MCF 10A (cell line): ENCODE data around the gene GPC6. TPM values are rescaled to one million over a fixed set of nuclear protein-coding genes. Genes with fewer than 3 reads are reported as not detected.

Experiments
- BruUV-seq: library from RNA; stranded (reverse); fragments of 400-500 nt; replicated peaks from 2 replicates; lab custom pipeline; 2021; lab: Mats Ljungman, UMichigan
- CTCF ChIA-PET: fragments of 300-600 bp; sonication (Branson Sonifier 250); formaldehyde crosslinking; extraction: SDS; loops from one replicate; lab custom pipeline; 2021; ENCODE audit warnings: antibody characterized with exemption, inconsistent platforms; lab: Yijun Ruan, JAX
- POLR2A ChIA-PET: fragments of 300-600, 350-650 bp; sonication (Branson Sonifier 250); formaldehyde crosslinking; extraction: SDS; loops from one replicate; lab custom pipeline; 2020; ENCODE audit warnings: antibody characterized with exemption, inconsistent platforms; lab: Yijun Ruan, JAX
- DNase-seq: peaks from one replicate; pipeline ENCODE4 v3.0.0-alpha.2; 2018; ENCODE audit not compliant: unreplicated experiment
- H3K27ac Mint-ChIP-seq: one replicate; pipeline ENCODE4 v1.8.0; 2022; ENCODE audit warnings: mild to moderate bottlenecking, low read depth, mixed read lengths; ENCODE audit not compliant: unreplicated experiment
- H3K27me3 Mint-ChIP-seq: one replicate; pipeline ENCODE4 v1.8.0; 2022; ENCODE audit warnings: mixed read lengths; ENCODE audit not compliant: insufficient read depth, unreplicated experiment
- H3K36me3 Mint-ChIP-seq: one replicate; pipeline ENCODE4 v1.8.0; 2022; ENCODE audit warnings: mild to moderate bottlenecking, moderate library complexity, mixed read lengths; ENCODE audit not compliant: insufficient read depth, unreplicated experiment
- H3K4me1 Mint-ChIP-seq: one replicate; pipeline ENCODE4 v1.8.0; 2022; ENCODE audit warnings: mixed read lengths; ENCODE audit not compliant: insufficient read depth, unreplicated experiment
- H3K4me3 Mint-ChIP-seq: one replicate; pipeline ENCODE4 v1.8.0; 2022; ENCODE audit warnings: mild to moderate bottlenecking, moderate library complexity, mixed read lengths; ENCODE audit not compliant: unreplicated experiment
- H3K9me3 Mint-ChIP-seq: one replicate; pipeline ENCODE4 v1.8.0; 2022; ENCODE audit warnings: mixed read lengths; ENCODE audit not compliant: unreplicated experiment
- intact Hi-C: fragments of 100-400 bp; cut with micrococcal nuclease; formaldehyde crosslinking; loops from 2 replicates; pipeline ENCODE4 v1.14.1; 2022
- total RNA-seq: library from RNA; stranded (reverse); gene quantifications from 2 replicates; pipeline ENCODE4 v1.2.3, GENCODE V29; 2022
- TF ChIP-seq, protein P1 (sequence below): fragments of 200-600 bp; IDR thresholded peaks from one replicate; pipeline ENCODE4 v1.8.0; 2022; ENCODE audit warnings: antibody characterized with exemption, mild to moderate bottlenecking; ENCODE audit not compliant: unreplicated experiment

The GPC6 gene
- total RNA-seq, 1 experiment from 2014 or later, result 8.4 TPM

DNA sequence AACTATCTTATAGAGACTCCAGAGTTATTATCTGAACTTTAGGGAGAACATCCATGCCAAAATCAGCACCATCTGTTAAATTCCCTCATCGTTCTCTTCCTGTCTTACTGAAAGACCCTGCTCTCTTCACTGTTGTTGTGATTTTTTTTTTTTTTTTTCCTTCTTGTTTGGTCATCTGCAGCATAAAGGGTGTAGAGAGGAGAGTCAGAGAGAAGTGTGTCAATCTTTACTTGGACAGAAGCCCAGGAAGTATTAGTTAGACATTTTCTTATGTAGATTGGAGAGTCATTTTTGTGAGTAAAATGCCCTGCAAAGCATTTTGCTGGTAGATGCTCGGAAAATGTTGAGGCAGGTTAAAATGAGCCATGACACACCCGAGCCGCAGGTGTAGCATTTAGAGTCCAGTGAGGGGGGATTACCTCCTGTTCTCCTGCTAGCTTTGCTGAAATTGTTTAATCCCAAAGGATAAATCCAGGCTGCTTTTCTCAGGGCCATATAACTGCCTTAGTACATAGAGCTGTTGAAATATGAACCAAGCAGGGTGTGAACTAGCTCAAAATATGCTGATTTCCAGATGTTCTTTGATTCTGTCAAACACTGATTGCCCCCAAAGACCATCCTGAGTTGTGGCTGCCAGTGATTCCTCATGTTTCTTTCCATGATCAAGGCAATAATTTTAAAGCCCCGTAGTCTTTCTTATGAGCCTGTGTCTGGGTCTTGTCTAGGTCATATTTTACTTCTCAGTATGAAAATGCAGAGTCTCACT is 1109.3 kb downstream of the GPC6 start:
- TF ChIP-seq, protein P1, sequence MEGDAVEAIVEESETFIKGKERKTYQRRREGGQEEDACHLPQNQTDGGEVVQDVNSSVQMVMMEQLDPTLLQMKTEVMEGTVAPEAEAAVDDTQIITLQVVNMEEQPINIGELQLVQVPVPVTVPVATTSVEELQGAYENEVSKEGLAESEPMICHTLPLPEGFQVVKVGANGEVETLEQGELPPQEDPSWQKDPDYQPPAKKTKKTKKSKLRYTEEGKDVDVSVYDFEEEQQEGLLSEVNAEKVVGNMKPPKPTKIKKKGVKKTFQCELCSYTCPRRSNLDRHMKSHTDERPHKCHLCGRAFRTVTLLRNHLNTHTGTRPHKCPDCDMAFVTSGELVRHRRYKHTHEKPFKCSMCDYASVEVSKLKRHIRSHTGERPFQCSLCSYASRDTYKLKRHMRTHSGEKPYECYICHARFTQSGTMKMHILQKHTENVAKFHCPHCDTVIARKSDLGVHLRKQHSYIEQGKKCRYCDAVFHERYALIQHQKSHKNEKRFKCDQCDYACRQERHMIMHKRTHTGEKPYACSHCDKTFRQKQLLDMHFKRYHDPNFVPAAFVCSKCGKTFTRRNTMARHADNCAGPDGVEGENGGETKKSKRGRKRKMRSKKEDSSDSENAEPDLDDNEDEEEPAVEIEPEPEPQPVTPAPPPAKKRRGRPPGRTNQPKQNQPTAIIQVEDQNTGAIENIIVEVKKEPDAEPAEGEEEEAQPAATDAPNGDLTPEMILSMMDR, result no peak
- Mint-ChIP-seq H3K4me1 (peaks cover 12% of the 10 kb centered on the region), H3K4me3 (no peak overlapping the region), H3K27ac (peak overlapping the region; percentile 37), H3K9me3 (no peaks in the 10 kb centered on the region), H3K36me3 (no peaks in the 10 kb centered on the region), H3K27me3 (no peaks in the 10 kb centered on the region)
- BruUV-seq, result no TSS peak
- intact Hi-C loops, result no loop called here
- DNase-seq, result peak; percentile 60
- CTCF ChIA-PET, result interaction anchor here (0.6 to 0.8 kb wide), 3 partner anchors 35 to 1065 kb away, joined by 3 to 6 read pairs (median 3); no protein-coding TSS in a partner anchor
- POLR2A ChIA-PET, result no interaction called here

DNA sequence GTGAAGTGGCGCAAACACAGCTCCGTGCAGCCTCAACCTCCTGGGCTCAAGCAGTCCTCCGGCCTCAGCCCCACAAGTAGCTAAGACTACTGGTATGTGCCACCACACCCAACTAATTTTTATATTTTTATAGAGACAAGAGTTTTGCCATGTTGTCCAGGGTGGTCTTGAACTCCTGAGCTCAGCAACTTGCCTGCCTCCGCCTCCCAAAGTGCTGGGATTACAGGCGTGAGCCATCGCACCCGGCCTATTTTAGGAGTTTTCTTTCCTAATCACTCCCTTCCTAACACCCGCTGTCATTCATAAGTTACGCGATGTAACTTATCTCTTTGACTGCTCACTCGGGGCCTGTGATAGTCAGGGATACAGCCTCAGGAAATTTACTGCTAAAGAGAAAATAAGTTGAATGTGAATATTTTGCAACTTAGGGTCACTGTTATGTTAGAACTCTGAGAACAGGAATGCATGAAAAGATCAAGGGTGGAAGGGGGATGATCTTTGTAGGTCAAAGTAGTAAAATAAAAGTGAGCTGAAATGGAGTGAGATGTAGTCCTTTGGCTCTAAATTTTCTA is 1112.6 kb downstream of the GPC6 start:
- H3K4me1 Mint-ChIP-seq, result peaks cover 13% of the 10 kb centered on the region
- CTCF ChIA-PET, result no interaction called here
- no peak overlapping the region for H3K27ac Mint-ChIP-seq
- no peaks in the 10 kb centered on the region for H3K36me3 Mint-ChIP-seq
- H3K27me3 Mint-ChIP-seq, result no peaks in the 10 kb centered on the region
- no TSS peak for BruUV-seq
- POLR2A ChIA-PET, result interaction anchor here (0.6 to 0.7 kb wide), 2 partner anchors 1109 to 1428 kb away, joined by 3 read pairs; no protein-coding TSS in a partner anchor
- H3K4me3 Mint-ChIP-seq, result no peak overlapping the region
- DNase-seq, result no peak
- intact Hi-C loops, result no loop called here
- H3K9me3 Mint-ChIP-seq, result no peaks in the 10 kb centered on the region
- TF ChIP-seq, protein P1, result no peak

DNA sequence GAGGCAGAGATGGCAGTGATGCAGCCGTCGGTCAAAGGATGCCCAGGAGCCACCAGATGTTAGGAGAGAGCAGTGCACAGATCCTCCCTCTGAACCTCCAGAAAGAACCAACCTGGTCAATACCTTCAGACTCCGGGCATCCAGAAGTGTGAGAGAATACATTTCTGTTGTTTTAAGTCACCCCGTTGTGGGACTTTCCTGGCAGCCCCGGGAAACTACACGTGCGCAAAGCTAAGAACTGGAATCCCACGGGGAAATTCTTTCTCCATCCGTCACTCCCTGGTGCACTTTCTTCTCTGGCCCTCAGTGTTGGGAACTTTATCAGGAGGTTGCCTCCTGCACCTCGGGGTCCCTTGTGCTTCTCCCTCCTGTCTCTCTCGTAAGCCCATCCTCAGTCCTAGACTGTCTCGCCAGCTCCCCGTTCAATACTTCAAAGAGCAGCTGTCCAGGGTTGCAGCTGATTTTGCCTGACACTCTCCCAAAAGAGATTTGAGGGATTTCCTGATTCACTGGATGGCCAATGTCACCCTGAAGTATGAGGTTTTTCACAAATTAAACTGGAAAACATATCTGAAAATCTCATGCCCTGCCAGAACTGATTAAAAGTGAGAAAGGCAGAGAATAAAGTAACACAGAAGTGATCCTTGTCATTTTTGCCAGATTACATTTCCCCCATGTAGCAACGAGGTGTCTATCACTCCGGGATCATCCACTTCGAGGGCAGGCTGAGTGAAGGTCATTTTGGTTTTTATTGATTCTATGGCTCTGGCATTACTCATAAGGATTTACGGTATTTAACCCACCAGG is 1116.0 kb downstream of the GPC6 start:
- no peaks in the 10 kb centered on the region for H3K36me3 Mint-ChIP-seq
- DNase-seq, result no peak
- POLR2A ChIA-PET, result interaction anchor here (0.6 kb wide), 1 partner anchor 1114 kb away, joined by 3 read pairs; no protein-coding TSS in a partner anchor
- peak overlapping the region; percentile 75 for H3K27ac Mint-ChIP-seq
- peaks cover 14% of the 10 kb centered on the region for H3K4me1 Mint-ChIP-seq
- no peaks in the 10 kb centered on the region for H3K27me3 Mint-ChIP-seq
- H3K9me3 Mint-ChIP-seq, result no peaks in the 10 kb centered on the region
- H3K4me3 Mint-ChIP-seq, result no peak overlapping the region
- no TSS peak for BruUV-seq
- CTCF ChIA-PET, result interaction anchor here (0.6 to 2.1 kb wide), 4 partner anchors 169 to 1375 kb away, joined by 3 to 8 read pairs (median 4); no protein-coding TSS in a partner anchor
- TF ChIP-seq, protein P1, result no peak
- intact Hi-C loops, result loop anchor here (10.0 kb wide), 1 partner anchor 148 kb away; no protein-coding TSS in a partner anchor
